MCF 10A (cell line): ENCODE results near the gene MED15. TPM values are rescaled to one million over a fixed set of nuclear protein-coding genes. Genes with fewer than 3 reads are reported as not detected.

Experiments used
- BruUV-seq: library from RNA; stranded (reverse); fragments of 400-500 nt; replicated peaks from 2 replicates; lab custom pipeline; 2021; lab: Mats Ljungman, UMichigan
- CTCF ChIA-PET: fragments of 300-600 bp; sonication (Branson Sonifier 250); formaldehyde crosslinking; extraction: SDS; loops from one replicate; lab custom pipeline; 2021; ENCODE audit warnings: antibody characterized with exemption, inconsistent platforms; lab: Yijun Ruan, JAX
- POLR2A ChIA-PET: fragments of 300-600, 350-650 bp; sonication (Branson Sonifier 250); formaldehyde crosslinking; extraction: SDS; loops from one replicate; lab custom pipeline; 2020; ENCODE audit warnings: antibody characterized with exemption, inconsistent platforms; lab: Yijun Ruan, JAX
- DNase-seq: peaks from one replicate; pipeline ENCODE4 v3.0.0-alpha.2; 2018; ENCODE audit not compliant: unreplicated experiment
- H3K27ac Mint-ChIP-seq: one replicate; pipeline ENCODE4 v1.8.0; 2022; ENCODE audit warnings: mild to moderate bottlenecking, low read depth, mixed read lengths; ENCODE audit not compliant: unreplicated experiment
- H3K27me3 Mint-ChIP-seq: one replicate; pipeline ENCODE4 v1.8.0; 2022; ENCODE audit warnings: mixed read lengths; ENCODE audit not compliant: insufficient read depth, unreplicated experiment
- H3K36me3 Mint-ChIP-seq: one replicate; pipeline ENCODE4 v1.8.0; 2022; ENCODE audit warnings: mild to moderate bottlenecking, moderate library complexity, mixed read lengths; ENCODE audit not compliant: insufficient read depth, unreplicated experiment
- H3K4me1 Mint-ChIP-seq: one replicate; pipeline ENCODE4 v1.8.0; 2022; ENCODE audit warnings: mixed read lengths; ENCODE audit not compliant: insufficient read depth, unreplicated experiment
- H3K4me3 Mint-ChIP-seq: one replicate; pipeline ENCODE4 v1.8.0; 2022; ENCODE audit warnings: mild to moderate bottlenecking, moderate library complexity, mixed read lengths; ENCODE audit not compliant: unreplicated experiment
- H3K9me3 Mint-ChIP-seq: one replicate; pipeline ENCODE4 v1.8.0; 2022; ENCODE audit warnings: mixed read lengths; ENCODE audit not compliant: unreplicated experiment
- CTCF ChIP-seq: fragments of 200-600 bp; IDR thresholded peaks from one replicate; pipeline ENCODE4 v1.8.0; 2022; ENCODE audit warnings: antibody characterized with exemption, mild to moderate bottlenecking; ENCODE audit not compliant: unreplicated experiment
- intact Hi-C: fragments of 100-400 bp; cut with micrococcal nuclease; formaldehyde crosslinking; loops from 2 replicates; pipeline ENCODE4 v1.14.1; 2022
- total RNA-seq: library from RNA; stranded (reverse); gene quantifications from 2 replicates; pipeline ENCODE4 v1.2.3, GENCODE V29; 2022

The MED15 gene
- total RNA-seq, 1 experiment from 2014 or later = 122 TPM

- POLR2A ChIA-PET = interaction anchor here (1.0 kb wide), 1 partner anchor 13 kb away, joined by 3 read pairs; no protein-coding TSS in a partner anchor
- H3K4me3 Mint-ChIP-seq = no peak overlapping the region
- H3K36me3 Mint-ChIP-seq = peaks cover 87% of the 10 kb centered on the region
Measured at GRCh38 chr22:20582520-20583361, 75.3 kb downstream of the MED15 start.

GRCh38 chr22:20583471-20583922 is 76.1 kb downstream of the MED15 start:
- TF ChIP-seq CTCF = peak; percentile 7
- Mint-ChIP-seq H3K9me3 (no peaks in the 10 kb centered on the region), H3K4me1 (peaks cover 9% of the 10 kb centered on the region), H3K27me3 (no peaks in the 10 kb centered on the region), H3K27ac (no peak overlapping the region), H3K4me3 (no peak overlapping the region), H3K36me3 (peaks cover 79% of the 10 kb centered on the region)
- intact Hi-C loops = no loop called here
- no peak for DNase-seq
- CTCF ChIA-PET = interaction anchor here (0.6 to 1.1 kb wide), 3 partner anchors 10 to 133 kb away, joined by 3 to 6 read pairs (median 4); no protein-coding TSS in a partner anchor
- no TSS peak for BruUV-seq
- POLR2A ChIA-PET = interaction anchor here (1.0 kb wide), 1 partner anchor 14 kb away, joined by 3 read pairs; no protein-coding TSS in a partner anchor

More at GRCh38 chr22:20582520-20583361, 75.3 kb downstream of the MED15 start:
- TF ChIP-seq CTCF = no peak
- DNase-seq = no peak
- BruUV-seq = no TSS peak
- Mint-ChIP-seq H3K4me1 (peaks cover 9% of the 10 kb centered on the region), H3K9me3 (no peaks in the 10 kb centered on the region), H3K27me3 (no peaks in the 10 kb centered on the region), H3K27ac (no peak overlapping the region)
- intact Hi-C loops = no loop called here
- CTCF ChIA-PET = interaction anchor here (0.6 to 1.1 kb wide), 4 partner anchors 10 to 134 kb away, joined by 3 to 6 read pairs (median 4); no protein-coding TSS in a partner anchor

GRCh38 chr22:20584029-20584871 is 76.8 kb downstream of the MED15 start:
- Mint-ChIP-seq H3K9me3 (no peaks in the 10 kb centered on the region), H3K4me1 (peaks cover 9% of the 10 kb centered on the region), H3K27me3 (no peaks in the 10 kb centered on the region), H3K27ac (peak overlapping the region; percentile 84), H3K4me3 (no peak overlapping the region), H3K36me3 (peaks cover 72% of the 10 kb centered on the region)
- CTCF ChIA-PET = no interaction called here
- intact Hi-C loops = no loop called here
- TF ChIP-seq CTCF = no peak
- POLR2A ChIA-PET = interaction anchor here (1.0 kb wide), 1 partner anchor 15 kb away, joined by 3 read pairs; no protein-coding TSS in a partner anchor
- BruUV-seq = no TSS peak
- DNase-seq = no peak
